ENCODE measurements around the gene B4GALNT4. TPM values are rescaled to one million over a fixed set of nuclear protein-coding genes. Genes with fewer than 3 reads are reported as not detected.
"Not testable (repeated sequence)": the region's sequence is repeated elsewhere in the genome, so short reads cannot be mapped to it uniquely, and the experiment has no call there.

Gene B4GALNT4, protein sequence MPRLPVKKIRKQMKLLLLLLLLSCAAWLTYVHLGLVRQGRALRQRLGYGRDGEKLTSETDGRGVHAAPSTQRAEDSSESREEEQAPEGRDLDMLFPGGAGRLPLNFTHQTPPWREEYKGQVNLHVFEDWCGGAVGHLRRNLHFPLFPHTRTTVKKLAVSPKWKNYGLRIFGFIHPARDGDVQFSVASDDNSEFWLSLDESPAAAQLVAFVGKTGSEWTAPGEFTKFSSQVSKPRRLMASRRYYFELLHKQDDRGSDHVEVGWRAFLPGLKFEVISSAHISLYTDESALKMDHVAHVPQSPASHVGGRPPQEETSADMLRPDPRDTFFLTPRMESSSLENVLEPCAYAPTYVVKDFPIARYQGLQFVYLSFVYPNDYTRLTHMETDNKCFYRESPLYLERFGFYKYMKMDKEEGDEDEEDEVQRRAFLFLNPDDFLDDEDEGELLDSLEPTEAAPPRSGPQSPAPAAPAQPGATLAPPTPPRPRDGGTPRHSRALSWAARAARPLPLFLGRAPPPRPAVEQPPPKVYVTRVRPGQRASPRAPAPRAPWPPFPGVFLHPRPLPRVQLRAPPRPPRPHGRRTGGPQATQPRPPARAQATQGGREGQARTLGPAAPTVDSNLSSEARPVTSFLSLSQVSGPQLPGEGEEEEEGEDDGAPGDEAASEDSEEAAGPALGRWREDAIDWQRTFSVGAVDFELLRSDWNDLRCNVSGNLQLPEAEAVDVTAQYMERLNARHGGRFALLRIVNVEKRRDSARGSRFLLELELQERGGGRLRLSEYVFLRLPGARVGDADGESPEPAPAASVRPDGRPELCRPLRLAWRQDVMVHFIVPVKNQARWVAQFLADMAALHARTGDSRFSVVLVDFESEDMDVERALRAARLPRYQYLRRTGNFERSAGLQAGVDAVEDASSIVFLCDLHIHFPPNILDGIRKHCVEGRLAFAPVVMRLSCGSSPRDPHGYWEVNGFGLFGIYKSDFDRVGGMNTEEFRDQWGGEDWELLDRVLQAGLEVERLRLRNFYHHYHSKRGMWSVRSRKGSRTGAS
- total RNA-seq (2014; rRNA removed; shearing (Covaris generic)), result 3.0 and 4.9 TPM in 2 replicates

DNA sequence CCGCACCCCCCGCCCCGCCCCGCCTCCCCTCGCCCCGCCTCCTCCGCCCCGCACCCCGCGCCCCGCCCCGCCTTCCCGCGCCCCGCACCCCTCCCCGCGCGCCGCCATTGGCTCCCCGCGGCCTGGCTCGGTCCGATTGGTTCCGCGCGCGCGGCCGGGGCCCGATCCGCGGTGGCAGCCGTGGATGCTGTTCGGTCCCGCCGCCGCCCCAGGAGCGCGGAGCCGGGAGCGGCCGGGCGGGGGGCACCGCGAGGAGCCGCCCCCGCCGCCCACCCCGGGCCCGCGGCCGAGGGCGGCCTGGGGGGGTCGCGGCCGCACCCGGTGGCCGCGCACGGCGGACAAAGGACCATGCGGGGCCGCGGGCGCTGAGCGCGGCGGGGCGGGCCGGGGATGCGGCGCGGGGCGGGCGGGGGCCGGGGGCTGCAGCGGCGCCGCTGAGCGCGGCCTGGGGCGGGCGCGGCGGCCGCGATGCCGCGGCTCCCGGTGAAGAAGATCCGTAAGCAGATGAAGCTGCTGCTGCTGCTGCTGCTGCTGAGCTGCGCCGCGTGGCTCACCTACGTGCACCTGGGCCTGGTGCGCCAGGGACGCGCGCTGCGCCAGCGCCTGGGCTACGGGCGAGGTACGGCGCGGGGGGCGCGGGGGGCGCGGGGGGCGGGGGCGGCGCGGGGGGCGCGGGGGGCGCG lies at the start of gene B4GALNT4:
TSS of gene B4GALNT4 (plus strand) at position 164 of the 683 bp plus-strand sequence. CDS start at position 469, 305 bp downstream.
- peak; percentile 42 for DNase-seq (ENCODE audit: low read depth)

DNA sequence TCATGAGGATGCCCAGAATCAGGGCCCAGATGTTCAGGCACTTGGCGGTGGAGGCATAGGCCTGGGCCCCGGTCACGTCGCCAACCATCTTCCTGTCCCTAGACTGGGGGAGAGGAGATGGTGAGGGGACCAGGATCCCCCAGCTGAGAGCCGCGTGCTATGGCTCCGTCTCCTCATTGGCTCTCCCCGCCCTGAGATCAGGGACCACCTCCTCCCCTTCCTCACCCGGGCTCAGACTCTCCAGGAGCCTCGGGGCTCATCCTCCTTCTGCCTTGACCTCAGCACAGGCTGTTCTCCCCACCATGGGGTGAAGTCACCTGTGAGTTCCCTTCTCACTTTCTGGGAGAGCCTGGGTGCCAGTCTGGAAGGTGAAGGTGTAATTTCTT lies 49.4 kb upstream of the B4GALNT4 start:
- DNase-seq (ENCODE audit: low read depth), result not testable (repeated sequence)

DNA sequence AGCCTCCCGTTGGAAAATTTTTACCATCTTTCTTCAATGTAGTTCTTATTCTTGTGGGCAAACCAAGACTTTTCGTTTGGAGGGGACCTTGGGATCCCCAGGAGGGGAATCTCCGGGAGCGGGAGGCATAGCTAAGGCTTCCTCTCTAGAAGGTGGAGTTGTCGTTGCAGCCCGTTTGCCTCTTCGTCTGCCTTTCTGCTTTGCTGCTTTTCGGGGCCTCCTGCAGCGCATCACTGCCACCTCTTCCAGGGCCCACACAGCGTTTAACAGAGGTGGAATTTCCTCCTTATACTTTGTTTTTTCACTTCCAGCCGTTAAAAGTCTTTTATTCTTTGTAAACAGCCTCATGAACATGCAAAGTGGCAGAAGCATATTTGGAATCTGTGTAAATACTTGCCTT lies 45.1 kb upstream of the B4GALNT4 start:
- no peak for DNase-seq (ENCODE audit: low read depth)

DNA sequence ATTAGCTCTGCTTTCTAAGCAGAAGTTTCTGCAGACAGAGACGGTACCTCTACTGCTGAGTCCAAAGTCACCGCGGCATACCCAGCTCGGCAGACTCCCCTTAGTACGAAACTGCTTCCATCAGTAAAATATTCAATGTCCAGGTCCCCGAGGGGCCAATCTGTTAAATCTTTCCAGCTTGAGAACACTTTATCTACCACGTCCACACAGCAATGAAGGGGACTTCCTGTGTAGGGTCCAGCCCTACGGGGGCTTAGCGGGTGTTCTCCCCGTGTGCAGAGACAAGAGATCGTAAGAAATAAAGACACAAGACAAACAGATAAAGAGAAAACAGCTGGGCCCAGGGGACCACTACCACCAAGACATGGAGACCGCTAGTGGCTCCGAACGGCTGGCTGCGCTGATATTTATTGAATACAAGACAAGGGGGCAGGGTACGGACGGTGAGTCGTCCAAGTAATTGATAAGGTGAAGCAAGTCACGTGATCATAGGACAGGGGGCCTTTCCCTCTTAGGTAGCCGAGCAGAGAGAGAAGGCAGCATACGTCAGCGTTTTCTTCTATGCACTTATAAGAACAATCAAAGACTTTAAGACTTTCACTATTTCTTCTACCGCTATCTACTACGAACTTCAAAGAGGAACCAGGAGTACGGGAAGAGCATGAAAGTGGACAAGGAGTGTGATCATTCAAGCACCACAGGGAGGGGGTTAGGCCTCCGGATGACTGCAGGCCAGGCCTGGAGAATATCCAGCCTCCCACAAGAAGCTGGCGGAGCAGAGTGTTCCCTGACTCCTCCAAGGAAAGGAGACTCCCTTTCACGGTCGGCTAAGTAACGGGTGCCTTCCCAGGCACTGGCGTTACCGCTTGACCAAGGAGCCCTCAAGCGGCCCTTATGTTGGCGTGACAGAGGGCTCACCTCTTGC lies 44.4 kb upstream of the B4GALNT4 start:
- not testable (repeated sequence) for DNase-seq (ENCODE audit: low read depth)

DNA sequence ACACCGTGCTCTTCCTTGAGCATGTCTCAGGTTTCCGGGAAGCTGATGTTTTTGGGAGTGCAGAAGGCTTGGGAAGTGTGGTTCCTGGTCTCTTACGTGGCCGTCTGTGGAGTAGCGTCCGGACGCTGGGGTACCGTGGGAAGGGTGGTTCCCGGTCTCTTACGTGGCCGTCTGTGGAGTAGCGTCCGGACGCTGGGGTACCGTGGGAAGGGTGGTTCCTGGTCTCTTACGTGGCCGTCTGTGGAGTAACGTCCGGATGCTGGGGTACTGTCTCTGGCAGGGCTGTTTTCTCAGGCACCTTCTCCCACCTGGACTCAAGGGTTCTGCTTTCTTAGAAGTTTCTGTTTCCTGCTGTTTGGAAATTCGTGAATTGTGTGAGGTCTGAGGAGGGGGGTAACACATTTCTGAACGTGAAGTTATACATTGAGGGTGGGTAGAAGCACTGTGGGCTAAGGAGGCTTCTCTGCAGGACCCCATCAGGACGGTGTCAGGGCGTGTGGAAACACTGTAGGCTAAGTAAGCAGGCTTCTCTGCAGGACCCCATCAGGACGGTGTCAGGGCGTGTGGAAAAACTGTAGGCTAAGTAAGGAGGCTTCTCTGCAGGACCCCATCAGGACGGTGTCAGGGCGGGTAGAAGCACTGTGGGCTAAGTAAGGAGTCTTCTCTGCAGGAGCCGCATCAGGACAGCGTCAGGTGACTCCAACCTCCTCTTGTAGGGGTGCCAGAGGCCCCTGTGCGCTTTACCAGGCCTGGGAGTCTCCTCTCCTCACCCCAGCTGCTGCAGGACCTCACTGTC lies 43.3 kb upstream of the B4GALNT4 start:
- no peak for DNase-seq (ENCODE audit: low read depth)

DNA sequence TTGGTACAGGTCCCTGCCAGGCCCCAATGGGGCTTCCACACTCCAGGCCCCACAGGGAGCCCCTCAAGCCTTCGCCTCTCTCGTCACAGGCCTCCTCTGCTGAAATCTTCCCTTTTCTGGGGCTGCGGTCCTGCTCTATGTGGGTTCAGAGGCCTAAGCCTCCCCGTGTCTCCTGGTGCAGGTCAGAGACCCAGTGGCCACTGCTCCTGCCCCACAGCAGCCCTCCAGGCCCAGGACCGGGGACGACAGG lies 42.8 kb upstream of the B4GALNT4 start:
- DNase-seq (ENCODE audit: low read depth), result no peak

DNA sequence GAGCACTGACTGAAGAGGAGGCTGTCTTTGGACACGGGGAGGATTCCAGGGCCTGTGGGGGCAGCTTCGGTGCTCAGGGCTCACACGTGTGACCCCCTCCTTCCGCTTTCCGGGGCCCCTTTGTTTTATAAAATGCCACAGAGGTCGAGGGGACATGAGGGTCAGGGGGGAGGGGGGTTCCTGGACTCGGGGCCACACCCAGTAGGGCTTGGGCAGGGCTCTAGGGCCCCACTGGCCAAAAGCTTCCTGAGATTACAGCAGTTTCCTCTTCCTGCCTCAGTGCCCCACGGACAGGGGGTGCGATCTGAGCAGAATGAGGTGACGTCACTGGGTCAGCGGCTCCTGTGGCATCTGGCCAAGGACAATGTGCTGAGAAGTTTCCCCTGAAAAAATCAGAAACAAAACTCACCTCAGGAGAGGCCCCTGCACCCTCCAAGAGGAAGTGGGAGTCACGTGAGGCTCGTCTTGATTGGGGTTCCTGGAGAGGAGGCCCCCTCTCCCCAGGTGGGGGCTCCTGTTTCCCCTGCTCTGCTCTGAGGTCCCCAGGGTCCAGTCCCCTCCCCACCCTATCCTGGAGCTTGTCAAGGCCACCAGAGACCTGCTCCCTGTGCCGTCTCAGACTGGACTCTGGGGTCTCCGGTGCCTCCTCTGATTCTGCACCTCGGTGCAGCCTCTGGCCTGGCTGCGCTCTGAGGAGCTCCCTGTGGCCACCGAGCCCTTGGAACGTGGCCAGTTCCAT lies 42.3 kb upstream of the B4GALNT4 start:
- DNase-seq (ENCODE audit: low read depth), result peak; percentile 32

DNA sequence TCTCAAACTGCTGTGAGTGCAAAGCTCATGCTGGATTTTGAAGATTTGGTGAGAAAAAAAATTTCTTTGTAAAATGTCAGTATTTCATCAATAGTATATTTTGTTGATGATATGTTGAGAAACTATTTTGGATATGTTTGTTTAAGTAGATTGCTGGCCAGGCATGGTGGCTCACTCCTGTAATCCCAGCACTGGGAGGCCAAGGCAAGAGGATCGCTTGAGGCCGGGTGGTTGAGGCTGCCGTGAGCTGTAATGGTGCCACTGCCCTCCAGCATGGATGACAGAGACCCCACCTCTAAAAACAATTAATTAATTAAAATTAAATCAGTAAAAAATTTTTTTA lies 41.7 kb upstream of the B4GALNT4 start:
- no peak for DNase-seq (ENCODE audit: low read depth)

DNA sequence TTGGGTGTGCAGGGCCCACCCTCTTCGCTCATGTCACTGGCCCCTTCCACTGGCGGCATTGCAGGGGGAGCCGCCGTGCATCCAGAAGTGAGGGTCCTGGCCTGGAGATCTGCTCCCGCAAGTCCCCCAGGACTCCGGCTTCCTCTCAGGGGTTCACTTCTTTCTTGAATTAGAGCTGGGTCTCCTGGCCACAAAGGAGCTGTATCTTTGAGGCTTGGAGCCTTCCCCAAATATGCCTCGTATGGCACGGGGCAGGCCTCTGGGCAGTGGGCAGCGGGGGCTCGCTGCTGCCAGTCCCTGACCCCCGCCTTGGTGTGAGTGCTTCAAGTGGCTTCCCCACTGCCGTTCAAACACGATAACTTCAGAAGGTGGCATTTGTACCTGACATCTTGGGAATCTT lies 41.3 kb upstream of the B4GALNT4 start:
- DNase-seq (ENCODE audit: low read depth), result no peak

DNA sequence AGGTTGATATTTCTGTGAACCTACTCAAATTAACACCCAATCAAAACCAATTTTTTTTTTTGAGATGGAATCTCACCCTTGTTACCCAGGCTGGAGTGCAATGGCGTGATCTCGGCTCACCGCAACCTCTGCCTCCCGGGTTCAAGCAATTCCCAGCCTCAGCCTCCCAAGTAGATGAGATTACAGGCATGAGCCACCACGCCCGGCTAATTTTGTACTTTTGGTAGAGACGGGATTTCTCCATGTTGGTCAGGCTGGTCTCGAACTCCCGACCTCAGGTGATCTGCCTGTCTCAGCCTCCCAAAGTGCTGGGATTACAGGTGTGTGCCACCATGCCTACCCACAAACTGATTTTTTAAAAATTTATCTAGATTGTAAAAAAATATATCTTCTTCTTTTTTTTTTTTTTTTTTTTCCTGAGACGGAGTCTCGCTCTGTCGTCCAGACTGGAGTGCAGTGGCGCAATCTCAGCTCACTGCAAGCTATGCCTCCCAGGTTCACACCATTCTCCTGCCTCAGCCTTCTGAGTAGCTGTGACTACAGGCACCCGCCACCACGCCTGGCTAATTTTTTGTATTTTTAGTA lies 40.7 kb upstream of the B4GALNT4 start:
- DNase-seq (ENCODE audit: low read depth), result not testable (repeated sequence)

DNA sequence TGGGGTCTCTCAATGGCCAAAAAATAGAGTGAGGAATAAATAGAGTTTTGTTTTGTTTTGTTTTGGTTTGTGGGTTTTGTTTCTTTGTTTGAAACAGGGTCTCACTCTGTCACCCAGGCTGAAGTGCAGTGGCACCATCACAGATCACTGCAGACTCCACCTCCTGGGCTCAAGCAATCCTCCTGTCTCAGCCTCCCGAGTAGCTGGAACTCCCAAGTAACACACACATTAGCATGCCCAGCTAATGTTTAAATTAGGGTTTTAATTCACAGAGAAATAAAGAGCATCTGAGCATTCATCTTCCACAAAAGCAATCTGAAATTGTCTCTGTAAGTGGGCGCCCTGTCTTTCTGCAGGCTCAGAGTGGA lies 39.4 kb upstream of the B4GALNT4 start:
- no peak for DNase-seq (ENCODE audit: low read depth)

DNA sequence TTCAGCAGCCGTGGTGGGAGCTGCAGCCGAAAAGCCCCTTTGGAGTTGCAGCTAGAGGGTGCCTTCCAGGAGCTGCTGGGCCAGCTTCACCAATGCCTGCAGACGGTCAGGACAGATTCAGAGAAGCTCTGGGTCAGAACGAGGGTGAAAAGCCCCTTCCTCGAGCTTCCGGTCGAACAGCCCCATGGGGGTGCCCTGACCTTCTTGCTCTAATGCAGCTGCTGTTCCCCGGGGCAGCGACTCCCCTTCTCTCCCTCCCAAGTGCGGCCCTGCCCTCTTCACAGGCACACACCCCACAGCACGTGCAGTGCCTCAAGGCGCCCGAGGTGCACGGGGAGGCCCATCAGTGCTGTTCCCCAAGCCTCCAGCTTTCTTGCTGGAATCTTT lies 39.0 kb upstream of the B4GALNT4 start:
- no peak for DNase-seq (ENCODE audit: low read depth)

DNA sequence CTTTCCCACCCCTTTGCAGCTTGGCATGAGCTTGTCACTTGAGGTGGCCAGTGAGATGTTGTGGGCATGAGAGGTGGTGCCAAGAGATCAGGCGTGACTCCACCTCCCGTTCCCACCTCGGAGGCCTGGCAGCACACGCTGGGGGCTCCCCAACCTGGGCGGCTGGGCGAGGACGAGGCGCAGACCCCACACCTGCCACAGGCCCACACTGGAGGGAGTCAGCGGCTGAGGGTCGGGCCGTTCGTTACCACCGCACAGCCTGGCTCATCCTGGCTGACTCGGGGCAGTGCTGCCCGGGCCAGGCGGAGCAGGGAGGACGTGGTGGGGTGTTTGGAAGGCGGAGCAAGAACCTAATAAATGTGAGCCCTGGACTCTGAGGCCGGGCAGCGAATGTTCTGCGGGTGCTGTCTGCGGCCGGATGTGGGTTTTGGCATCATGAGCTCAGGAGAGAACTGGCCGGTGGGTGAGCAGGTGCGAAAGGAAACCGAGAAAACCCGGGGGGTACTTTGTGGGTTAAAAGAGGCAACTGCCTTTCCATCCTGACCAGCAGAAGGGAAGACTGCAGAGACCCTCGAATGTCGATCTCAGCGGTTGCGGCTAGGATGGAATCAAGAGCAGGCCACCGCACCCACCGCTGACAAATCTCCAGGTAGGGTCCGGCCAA lies 38.5 kb upstream of the B4GALNT4 start:
- DNase-seq (ENCODE audit: low read depth), result no peak

DNA sequence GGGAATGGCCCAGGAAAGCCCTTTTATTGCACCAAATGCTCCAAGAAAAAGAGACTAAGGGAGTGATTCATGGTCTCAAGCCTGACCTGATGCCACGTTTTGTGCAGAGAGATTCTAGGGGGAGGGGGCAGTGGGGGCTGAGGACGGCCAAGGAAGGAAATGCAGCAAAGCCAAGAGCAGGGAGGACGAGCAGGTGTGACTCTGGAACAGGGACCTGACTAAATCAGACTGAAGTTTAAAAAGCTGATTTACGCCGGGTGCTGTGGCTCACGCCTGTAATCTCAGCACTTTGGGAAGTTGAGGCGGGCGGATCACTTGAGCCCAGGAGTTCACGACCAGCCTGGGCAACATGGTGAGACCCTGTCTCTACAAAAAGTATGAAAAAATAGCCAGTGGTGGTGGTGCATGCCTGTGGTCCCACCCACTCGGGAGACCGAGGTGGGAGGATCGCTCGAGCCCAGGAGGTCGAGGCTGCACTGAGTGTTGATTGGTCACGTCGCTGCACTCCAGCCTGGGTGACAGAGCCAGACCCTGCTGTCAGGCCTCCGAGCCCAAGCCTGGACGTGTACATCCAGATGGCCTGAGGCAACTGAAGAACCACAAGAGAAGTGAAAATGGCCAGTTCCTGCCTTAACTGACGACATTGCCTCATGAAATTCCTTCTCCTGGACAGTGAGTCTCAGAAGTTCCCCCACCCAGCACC lies 37.8 kb upstream of the B4GALNT4 start:
- DNase-seq (ENCODE audit: low read depth), result no peak

DNA sequence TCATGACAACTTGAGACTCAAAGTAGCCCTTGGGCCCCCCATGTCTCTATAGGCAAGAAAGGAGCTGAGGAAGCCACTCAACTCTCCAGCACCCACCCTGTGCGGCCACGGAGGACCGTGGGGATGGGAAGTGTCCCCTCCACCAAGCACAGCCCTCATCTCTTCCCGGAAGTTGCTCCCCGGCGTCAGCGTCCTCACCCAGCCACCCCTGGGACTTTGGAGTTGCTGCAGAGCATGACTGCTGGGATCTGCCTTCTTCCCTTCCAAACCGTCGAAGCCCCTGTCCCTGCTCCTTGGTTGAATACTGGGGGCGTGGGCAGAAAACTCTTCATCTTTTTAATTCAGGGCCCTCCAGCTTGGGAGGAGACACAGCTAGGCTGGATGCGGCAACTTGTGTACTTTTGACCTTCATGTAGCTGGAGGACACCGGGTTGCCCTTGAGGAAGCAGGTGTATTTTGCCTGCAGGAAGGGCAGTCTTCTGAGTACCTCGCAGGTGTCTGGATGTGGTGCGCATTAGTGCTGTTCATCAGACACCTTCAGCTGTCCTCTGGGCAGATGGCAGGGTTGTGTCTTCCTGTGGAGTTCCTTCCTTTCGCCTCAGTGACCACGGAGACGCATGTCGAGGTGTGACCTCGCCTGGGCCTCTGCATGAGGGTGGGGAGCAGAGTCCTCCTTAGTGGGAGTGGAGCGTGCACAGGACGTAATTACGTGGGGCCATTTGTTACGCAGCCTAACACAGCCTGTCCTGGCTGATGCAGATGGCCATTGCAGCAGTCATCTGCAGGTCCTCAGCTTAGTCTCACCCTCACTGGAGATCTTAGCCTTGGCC lies 36.4 kb upstream of the B4GALNT4 start:
- no peak for DNase-seq (ENCODE audit: low read depth)

DNA sequence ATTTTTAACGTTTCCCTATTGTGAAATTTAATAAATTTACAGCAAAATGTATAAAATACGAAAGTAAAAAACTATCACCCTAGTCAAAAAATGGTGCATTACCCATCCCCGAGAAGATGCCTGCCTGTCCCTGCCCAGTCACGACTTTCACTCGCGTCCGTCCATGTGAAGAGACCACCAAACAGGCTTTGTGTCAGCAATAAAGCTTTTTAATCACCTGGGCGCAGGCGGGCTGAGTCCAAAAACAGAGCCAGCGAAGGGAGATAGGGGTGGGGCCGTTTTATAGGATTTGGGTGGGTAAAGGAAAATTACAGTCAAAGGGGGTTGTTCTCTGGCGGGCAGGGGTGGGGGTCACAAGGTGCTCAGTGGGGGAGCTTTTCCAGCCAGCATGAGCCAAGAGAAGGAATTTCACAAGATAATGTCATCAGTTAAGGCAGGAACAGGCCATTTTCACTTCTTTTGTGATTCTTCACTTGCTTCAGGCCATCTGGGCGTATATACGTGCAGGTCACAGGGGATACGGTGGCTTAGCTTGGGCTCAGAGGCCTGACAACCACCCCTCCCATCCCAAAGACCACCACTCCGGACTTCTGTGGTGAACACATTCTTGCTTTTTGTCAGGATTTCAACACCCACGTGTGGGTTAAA lies 35.6 kb upstream of the B4GALNT4 start:
- not testable (repeated sequence) for DNase-seq (ENCODE audit: low read depth)

All from Daoy (cell line).